SK-N-SH treated with all-trans-retinoic acid at 6 μM for 48 hours (cell line): Measurements from ENCODE around the gene RBFOX1.

Source experiments
- ARNTL ChIP-seq: fragments of 450-650 bp; formaldehyde crosslinking; IDR thresholded peaks from 2 replicates; pipeline ENCODE4 v1.5.0; 2020; ENCODE audit warnings: low read depth, mild to moderate bottlenecking, moderate library complexity, borderline replicate concordance
- BACH2 ChIP-seq: fragments of 250-450 bp; sonication (Bioruptor Pico); IDR thresholded peaks from 2 replicates; pipeline ENCODE4 v1.9.0; 2021; ENCODE audit warnings: mild to moderate bottlenecking, borderline replicate concordance
- CREB5 ChIP-seq: fragments of 250-450 bp; sonication (Bioruptor Pico); IDR thresholded peaks from 2 replicates; pipeline ENCODE4 v1.5.1; 2020; ENCODE audit warnings: low read depth, mild to moderate bottlenecking, moderate library complexity
- CSDC2 ChIP-seq: fragments of 250-450 bp; sonication (Bioruptor Pico); IDR thresholded peaks from 2 replicates; pipeline ENCODE4 v1.5.0; 2020; ENCODE audit warnings: mild to moderate bottlenecking, moderate library complexity
- CSRNP3 ChIP-seq: fragments of 250-450 bp; sonication (Bioruptor Pico); IDR thresholded peaks from 2 replicates; pipeline ENCODE4 v1.5.1; 2021; ENCODE audit warnings: mild to moderate bottlenecking, moderate library complexity
- ESRRG ChIP-seq: fragments of 250-450 bp; sonication (Bioruptor Pico); IDR thresholded peaks from 2 replicates; pipeline ENCODE4 v1.6.1; 2021; ENCODE audit warnings: mild to moderate bottlenecking
- GLIS3 ChIP-seq: fragments of 250-450 bp; sonication (Bioruptor Pico); IDR thresholded peaks from 2 replicates; pipeline ENCODE4 v1.5.0; 2020; ENCODE audit warnings: mild to moderate bottlenecking, moderate library complexity
- RARB ChIP-seq: fragments of 250-450 bp; sonication (Bioruptor Pico); IDR thresholded peaks from 2 replicates; pipeline ENCODE4 v1.8.0; 2021; ENCODE audit warnings: mild to moderate bottlenecking, moderate library complexity
- TOX ChIP-seq: fragments of 250-450 bp; sonication (Bioruptor Pico); IDR thresholded peaks from 2 replicates; pipeline ENCODE4 v1.8.0; 2021; ENCODE audit warnings: mild to moderate bottlenecking, moderate library complexity, borderline replicate concordance
- TSHZ2 ChIP-seq: fragments of 250-450 bp; sonication (Bioruptor Pico); IDR thresholded peaks from 2 replicates; pipeline ENCODE4 v1.5.0; 2020; ENCODE audit warnings: mild to moderate bottlenecking, moderate library complexity
- ZC3H10 ChIP-seq: fragments of 250-450 bp; sonication (Bioruptor Pico); IDR thresholded peaks from 2 replicates; pipeline ENCODE4 v1.5.1; 2021; ENCODE audit warnings: mild to moderate bottlenecking, moderate library complexity
- ZNF565 ChIP-seq: fragments of 450-650 bp; formaldehyde crosslinking; conservative IDR thresholded peaks from 2 replicates; pipeline ENCODE4 v1.5.0; 2020; ENCODE audit warnings: low read depth, mild to moderate bottlenecking, moderate library complexity
- TF ChIP-seq, protein P1 (sequence below): fragments of 250-450 bp; sonication (Bioruptor Pico); IDR thresholded peaks from 2 replicates; pipeline ENCODE4 v1.8.0; 2020; ENCODE audit warnings: mild to moderate bottlenecking, moderate library complexity, borderline replicate concordance

DNA sequence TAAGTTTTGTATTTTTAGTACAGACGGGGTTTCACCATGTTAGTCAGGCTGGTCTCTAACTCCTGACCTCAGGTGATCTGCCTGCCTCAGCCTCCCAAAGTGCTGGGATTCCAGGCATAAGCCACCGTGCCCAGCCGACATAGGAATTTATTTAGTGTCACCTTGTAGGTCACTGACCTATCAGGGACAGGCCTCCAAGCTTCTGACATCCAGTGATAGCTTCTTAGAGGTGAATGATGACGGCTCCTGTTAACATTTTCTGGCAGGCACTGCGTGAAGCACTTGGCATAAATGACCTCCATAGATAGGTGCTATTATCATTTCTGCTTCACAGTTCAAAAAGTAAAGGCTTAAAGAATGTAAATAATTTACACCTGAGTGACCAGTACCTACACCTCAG lies 71.6 kb downstream of the RBFOX1 start:
- TF ChIP-seq TSHZ2 (no peak), ARNTL (no peak), ESRRG (CRISPR knock-in tag) (no peak), CREB5 (CRISPR knock-in tag) (no peak), CSDC2 (CRISPR knock-in tag) (no peak), GLIS3 (CRISPR knock-in tag) (no peak), CSRNP3 (CRISPR knock-in tag) (no peak), RARB (CRISPR knock-in tag) (no peak), ZC3H10 (CRISPR knock-in tag) (no peak), ZNF565 (no peak), TOX (CRISPR knock-in tag) (no peak), BACH2 (CRISPR knock-in tag) (no peak)
- TF ChIP-seq, protein P1, sequence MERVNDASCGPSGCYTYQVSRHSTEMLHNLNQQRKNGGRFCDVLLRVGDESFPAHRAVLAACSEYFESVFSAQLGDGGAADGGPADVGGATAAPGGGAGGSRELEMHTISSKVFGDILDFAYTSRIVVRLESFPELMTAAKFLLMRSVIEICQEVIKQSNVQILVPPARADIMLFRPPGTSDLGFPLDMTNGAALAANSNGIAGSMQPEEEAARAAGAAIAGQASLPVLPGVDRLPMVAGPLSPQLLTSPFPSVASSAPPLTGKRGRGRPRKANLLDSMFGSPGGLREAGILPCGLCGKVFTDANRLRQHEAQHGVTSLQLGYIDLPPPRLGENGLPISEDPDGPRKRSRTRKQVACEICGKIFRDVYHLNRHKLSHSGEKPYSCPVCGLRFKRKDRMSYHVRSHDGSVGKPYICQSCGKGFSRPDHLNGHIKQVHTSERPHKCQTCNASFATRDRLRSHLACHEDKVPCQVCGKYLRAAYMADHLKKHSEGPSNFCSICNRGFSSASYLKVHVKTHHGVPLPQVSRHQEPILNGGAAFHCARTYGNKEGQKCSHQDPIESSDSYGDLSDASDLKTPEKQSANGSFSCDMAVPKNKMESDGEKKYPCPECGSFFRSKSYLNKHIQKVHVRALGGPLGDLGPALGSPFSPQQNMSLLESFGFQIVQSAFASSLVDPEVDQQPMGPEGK, result no peak
